Gastroesophageal sphincter (tissue), 4 donors: ENCODE results near the gene NPC1L1. TPM values are rescaled to one million over a fixed set of nuclear protein-coding genes. Genes with fewer than 3 reads are reported as not detected.

Experiments used
- ATAC-seq: fragments of 150-250 bp; one replicate; pipeline ENCODE4 v1.9.1; 2016; ENCODE audit warnings: mild to moderate bottlenecking, moderate library complexity
- H3K27ac ChIP-seq, 4 donors: fragments of 200-600 bp; sonication (generic) in 3 of 4; 1 replicate in 3 of 4; 2 replicates in 1 of 4; pipeline ENCODE4 v1.5.1; 2016 to 2019
- H3K27me3 ChIP-seq: fragments of 200-600 bp; sonication (generic); one replicate; pipeline ENCODE4 v1.5.1; 2019
- H3K36me3 ChIP-seq, 2 donors: fragments of 200-600 bp; sonication (generic); one replicate each; pipeline ENCODE4 v1.5.1; 2019; ENCODE audit warnings: control low read depth in 1 of 2
- H3K4me1 ChIP-seq, 3 donors: fragments of 200-600 bp; sonication (generic); 1 replicate in 2 of 3; 2 replicates in 1 of 3; pipeline ENCODE4 v1.5.1; 2016 to 2019; ENCODE audit warnings: control low read depth in 2 of 3
- H3K4me3 ChIP-seq, 2 donors: fragments of 200-600 bp; sonication (generic); one replicate each; pipeline ENCODE4 v1.5.1; 2019; ENCODE audit warnings: mild to moderate bottlenecking in 1 of 2, moderate library complexity in 1 of 2
- H3K9me3 ChIP-seq, 3 donors: fragments of 200-600 bp; sonication (generic); one replicate each; pipeline ENCODE4 v1.5.1; 2017 to 2019; ENCODE audit warnings: control low read depth in 2 of 3
- EP300 ChIP-seq: sonication (generic); formaldehyde crosslinking; IDR thresholded peaks from one replicate; pipeline ENCODE4 v1.6.1; 2017; ENCODE audit warnings: antibody characterized with exemption, mild to moderate bottlenecking
- POLR2A ChIP-seq, 2 donors: fragments of 450-650 bp; IDR thresholded peaks; one replicate each; pipeline ENCODE4 v1.6.1; 2017; ENCODE audit warnings: antibody characterized with exemption in 2 of 2, mild to moderate bottlenecking in 2 of 2, moderate library complexity in 1 of 2
- POLR2AphosphoS5 ChIP-seq: sonication (generic); formaldehyde crosslinking; IDR thresholded peaks from one replicate; pipeline ENCODE4 v1.6.1; 2017; ENCODE audit warnings: antibody characterized with exemption
- WGBS, 2 donors: methylation state at CpG; one replicate each; pipeline ENCODE4 v1.1.5; 2018; ENCODE audit warnings: low coverage in 1 of 2; 5-methylcytosine and 5-hydroxymethylcytosine counted together
- total RNA-seq, 4 donors: library from RNA; depleted of rRNA; stranded (reverse); fragments of >200 nt; gene quantifications; one replicate each; pipeline ENCODE4 v1.1.0, GENCODE V29; 2016
- TF ChIP-seq, protein P1 (sequence below), 4 experiments: fragments of 200-600 bp in 2 of 4; fragments of 450-650 bp in 2 of 4; sonication (generic) in 1 of 4; IDR thresholded peaks; one replicate each; pipeline ENCODE4 v1.5.1; 2017 to 2019; ENCODE audit warnings: antibody characterized with exemption in 4 of 4, mild to moderate bottlenecking in 2 of 4, moderate library complexity in 2 of 4

The NPC1L1 gene
- total RNA-seq, 4 donors from 2014 or later: 0.08 to 0.27 (median 0.16) TPM; not detected in 1

GRCh38 chr7:44569959-44570358, 28.8 kb upstream of the NPC1L1 start:
- no peak for ATAC-seq
- Histone ChIP-seq H3K9me3 (no peaks in the 10 kb centered on the region), H3K27ac (no peak overlapping the region), H3K27me3 (no peaks in the 10 kb centered on the region), H3K4me1 (peaks cover 0 to 39% (median 17%) of the 10 kb centered on the region in 3 donors), H3K36me3 (peaks cover 0 to 79% of the 10 kb centered on the region in 2 donors), H3K4me3 (no peak overlapping the region)
- 83% methylated on average over 2 of the region's 9 CpGs; no CpG with 5 or more reads in 1 of the 2 donors for WGBS, 2 donors
- TF ChIP-seq, protein P1, sequence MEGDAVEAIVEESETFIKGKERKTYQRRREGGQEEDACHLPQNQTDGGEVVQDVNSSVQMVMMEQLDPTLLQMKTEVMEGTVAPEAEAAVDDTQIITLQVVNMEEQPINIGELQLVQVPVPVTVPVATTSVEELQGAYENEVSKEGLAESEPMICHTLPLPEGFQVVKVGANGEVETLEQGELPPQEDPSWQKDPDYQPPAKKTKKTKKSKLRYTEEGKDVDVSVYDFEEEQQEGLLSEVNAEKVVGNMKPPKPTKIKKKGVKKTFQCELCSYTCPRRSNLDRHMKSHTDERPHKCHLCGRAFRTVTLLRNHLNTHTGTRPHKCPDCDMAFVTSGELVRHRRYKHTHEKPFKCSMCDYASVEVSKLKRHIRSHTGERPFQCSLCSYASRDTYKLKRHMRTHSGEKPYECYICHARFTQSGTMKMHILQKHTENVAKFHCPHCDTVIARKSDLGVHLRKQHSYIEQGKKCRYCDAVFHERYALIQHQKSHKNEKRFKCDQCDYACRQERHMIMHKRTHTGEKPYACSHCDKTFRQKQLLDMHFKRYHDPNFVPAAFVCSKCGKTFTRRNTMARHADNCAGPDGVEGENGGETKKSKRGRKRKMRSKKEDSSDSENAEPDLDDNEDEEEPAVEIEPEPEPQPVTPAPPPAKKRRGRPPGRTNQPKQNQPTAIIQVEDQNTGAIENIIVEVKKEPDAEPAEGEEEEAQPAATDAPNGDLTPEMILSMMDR (IDR thresholded peaks at IDR 0.05): no peak
- TF ChIP-seq POLR2AphosphoS5: no peak
- no peak for TF ChIP-seq EP300
- no peak for TF ChIP-seq POLR2A (IDR thresholded peaks at IDR 0.05)

- 71 to 78% methylated on average over 3 to 4 of the region's 17 CpGs for WGBS, 2 donors
- no peak for ATAC-seq
- Histone ChIP-seq H3K4me1 (peaks cover 0 to 30% (median 11%) of the 10 kb centered on the region in 3 donors), H3K27me3 (no peaks in the 10 kb centered on the region), H3K9me3 (no peaks in the 10 kb centered on the region), H3K4me3 (no peak overlapping the region), H3K36me3 (peaks cover 0 to 88% of the 10 kb centered on the region in 2 donors), H3K27ac (no peak overlapping the region)
- TF ChIP-seq POLR2A (IDR thresholded peaks at IDR 0.05) (no peak), POLR2AphosphoS5 (no peak), EP300 (no peak)
- TF ChIP-seq, protein P1 (IDR thresholded peaks at IDR 0.05): no peak
Measured at GRCh38 chr7:44568771-44569560, 27.8 kb upstream of the NPC1L1 start.

DNA sequence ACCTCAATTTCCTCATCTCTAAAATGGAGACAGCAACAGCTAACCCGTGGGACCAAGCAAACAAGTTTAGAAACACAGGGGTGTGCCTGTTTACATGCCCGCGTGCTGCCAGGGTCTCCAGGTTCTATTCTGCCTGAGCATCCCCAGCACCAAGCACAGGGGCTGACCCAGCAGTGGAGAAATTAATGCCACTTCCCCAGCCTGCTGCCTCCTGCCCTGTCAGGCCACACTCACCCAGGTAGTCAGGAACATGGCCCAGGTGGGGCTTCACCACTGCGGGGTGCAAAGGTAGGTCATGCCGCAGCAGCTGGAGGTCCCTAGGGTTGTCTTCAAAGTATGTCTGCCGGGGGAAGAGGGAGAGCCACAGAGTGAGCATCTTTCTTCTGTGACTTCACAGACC, 26.8 kb upstream of the NPC1L1 start:
- no peaks in the 10 kb centered on the region for H3K9me3 ChIP-seq
- H3K27ac ChIP-seq: no peak overlapping the region
- ATAC-seq: no peak
- peaks cover 0 to 99% of the 10 kb centered on the region in 2 donors for H3K36me3 ChIP-seq
- H3K4me3 ChIP-seq: no peak overlapping the region
- TF ChIP-seq POLR2AphosphoS5 (no peak), POLR2A (IDR thresholded peaks at IDR 0.05) (no peak)
- TF ChIP-seq, protein P1 (IDR thresholded peaks at IDR 0.05): no peak
- whole genome bisulfite sequencing, 2 donors: 95% methylated on average over 6 of the region's 6 CpGs; no CpG with 5 or more reads in 1 of the 2 donors
- H3K4me1 ChIP-seq: peaks cover 0 to 24% (median 8%) of the 10 kb centered on the region in 3 donors
- H3K27me3 ChIP-seq: no peaks in the 10 kb centered on the region

DNA sequence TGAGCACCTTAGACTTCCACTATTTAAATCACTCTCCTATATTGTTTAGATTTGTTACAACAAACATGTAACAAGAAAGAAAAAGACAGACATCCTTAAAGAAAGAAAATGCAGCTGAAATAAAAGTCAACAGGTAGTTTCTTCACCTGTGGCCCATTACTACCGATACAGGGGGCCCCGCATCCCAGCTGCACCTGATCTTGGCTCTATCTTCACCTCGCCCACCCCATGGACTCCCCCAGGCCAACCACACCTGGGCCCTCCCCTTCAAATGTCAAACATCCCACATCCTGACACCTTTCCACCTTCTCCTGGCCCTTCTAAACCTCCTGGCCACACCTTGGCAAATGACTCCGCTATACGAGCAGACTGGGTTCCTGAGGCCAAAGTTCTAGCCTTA, 25.6 kb upstream of the NPC1L1 start:
- Histone ChIP-seq H3K9me3 (no peaks in the 10 kb centered on the region), H3K4me1 (peaks cover 0 to 12% (median 3%) of the 10 kb centered on the region in 3 donors), H3K27ac (no peak overlapping the region), H3K4me3 (no peak overlapping the region), H3K27me3 (no peaks in the 10 kb centered on the region), H3K36me3 (peaks cover 0 to 89% of the 10 kb centered on the region in 2 donors)
- TF ChIP-seq, protein P1 (IDR thresholded peaks at IDR 0.05): no peak
- no peak for TF ChIP-seq EP300
- TF ChIP-seq POLR2AphosphoS5: no peak
- no peak for TF ChIP-seq POLR2A (IDR thresholded peaks at IDR 0.05)
- 84 to 88% methylated on average over 3 to 5 of the region's 5 CpGs for WGBS, 2 donors
- ATAC-seq: no peak
